ENCODE results near the gene COQ8A.
"Not testable (repeated sequence)": the region's sequence is repeated elsewhere in the genome, so short reads cannot be mapped to it uniquely, and the experiment has no call there.

COQ8A gene

GRCh38 chr1:226953175-226953800 lies 13.2 kb downstream of the COQ8A start:
- no peak for DNase-seq

- DNase-seq, result no peak
These were observed 14.2 kb downstream of the COQ8A start for GRCh38 chr1:226954337-226954736.

- no peak for DNase-seq
These were observed 14.7 kb downstream of the COQ8A start for GRCh38 chr1:226954777-226955176.

DNA sequence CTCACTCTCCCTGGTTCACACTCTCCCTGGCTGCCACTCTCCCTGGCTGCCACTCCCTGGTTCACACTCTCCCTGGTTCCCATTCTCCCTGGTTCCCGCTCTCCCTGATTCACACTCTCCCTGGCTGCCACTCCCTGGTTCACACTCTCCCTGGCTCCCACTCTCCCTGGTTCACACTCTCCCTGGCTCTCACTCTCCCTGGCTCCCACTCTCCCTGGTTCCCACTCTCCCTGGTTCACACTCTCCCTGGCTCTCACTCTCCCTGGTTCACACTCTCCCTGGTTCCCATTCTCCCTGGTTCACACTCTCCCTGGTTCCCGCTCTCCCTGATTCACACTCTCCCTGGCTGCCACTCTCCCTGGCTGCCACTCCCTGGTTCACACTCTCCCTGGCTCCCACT lies 15.8 kb downstream of the COQ8A start:
- DNase-seq, result not testable (repeated sequence)

DNA sequence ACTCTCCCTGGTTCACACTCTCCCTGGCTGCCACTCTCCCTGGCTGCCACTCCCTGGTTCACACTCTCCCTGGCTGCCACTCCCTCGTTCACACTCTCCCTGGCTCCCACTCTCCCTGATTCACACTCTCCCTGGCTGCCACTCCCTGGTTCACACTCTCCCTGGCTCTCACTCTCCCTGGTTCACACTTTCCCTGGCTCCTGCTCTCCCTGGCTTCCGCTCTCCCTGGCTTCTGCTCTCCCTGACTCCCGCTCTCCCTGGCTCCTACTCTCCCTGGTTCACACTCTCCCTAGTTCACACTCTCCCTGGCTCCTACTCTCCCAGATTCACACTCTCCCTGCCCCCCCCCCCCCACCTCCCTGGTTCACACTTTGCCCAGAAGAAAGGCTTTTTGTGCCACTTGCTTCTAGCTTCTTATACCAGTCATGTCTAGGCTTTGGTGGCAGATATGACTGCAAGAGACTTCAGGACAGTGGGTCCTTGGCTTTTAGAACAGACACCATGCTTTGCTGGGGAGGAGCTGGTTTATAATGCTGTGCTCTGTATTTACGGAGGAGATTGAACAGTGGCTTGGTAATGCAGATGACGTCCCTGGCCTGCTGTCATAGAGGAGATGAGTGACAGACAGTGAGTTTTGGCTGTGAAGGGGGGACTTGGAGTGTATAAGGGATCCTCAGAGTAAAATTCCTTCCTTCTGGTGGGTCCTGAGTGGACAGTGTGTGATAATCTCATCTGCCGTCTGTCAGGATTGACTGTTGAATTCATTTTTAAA lies 17.0 kb downstream of the COQ8A start:
- no peak for DNase-seq

GRCh38 chr1:226957714-226958113 lies 17.6 kb downstream of the COQ8A start:
- no peak for DNase-seq

DNA sequence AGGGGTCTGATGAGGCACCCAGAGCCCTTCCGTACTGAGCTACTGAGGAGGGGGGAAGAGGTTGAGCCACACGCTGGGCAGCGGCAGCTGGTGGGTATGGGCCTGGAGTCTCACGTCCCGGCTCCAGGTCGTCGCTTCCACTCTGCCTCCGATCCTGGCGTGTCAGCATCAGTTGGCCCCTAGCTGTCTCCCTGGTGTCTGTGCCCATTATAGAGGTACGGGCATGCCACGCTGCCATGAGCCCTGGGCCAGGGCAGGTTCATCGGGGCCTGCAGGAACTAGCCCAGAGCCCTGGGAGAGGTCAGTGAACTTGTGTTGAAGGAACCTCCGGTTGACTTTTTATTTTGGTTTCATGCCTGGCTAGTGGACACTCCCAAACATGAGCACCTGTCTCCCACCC lies 18.2 kb downstream of the COQ8A start:
- no peak for DNase-seq

GRCh38 chr1:226960256-226960655 lies 20.2 kb downstream of the COQ8A start:
- DNase-seq, result no peak

- no peak for DNase-seq
These were observed 21.1 kb downstream of the COQ8A start for GRCh38 chr1:226960944-226961765.

GRCh38 chr1:226962421-226963391 lies 22.6 kb downstream of the COQ8A start:
- DNase-seq, result no peak

GRCh38 chr1:226964068-226964425 lies 24.0 kb downstream of the COQ8A start:
- peak in 2 of 3 donors; percentile 21 to 27 for DNase-seq

DNA sequence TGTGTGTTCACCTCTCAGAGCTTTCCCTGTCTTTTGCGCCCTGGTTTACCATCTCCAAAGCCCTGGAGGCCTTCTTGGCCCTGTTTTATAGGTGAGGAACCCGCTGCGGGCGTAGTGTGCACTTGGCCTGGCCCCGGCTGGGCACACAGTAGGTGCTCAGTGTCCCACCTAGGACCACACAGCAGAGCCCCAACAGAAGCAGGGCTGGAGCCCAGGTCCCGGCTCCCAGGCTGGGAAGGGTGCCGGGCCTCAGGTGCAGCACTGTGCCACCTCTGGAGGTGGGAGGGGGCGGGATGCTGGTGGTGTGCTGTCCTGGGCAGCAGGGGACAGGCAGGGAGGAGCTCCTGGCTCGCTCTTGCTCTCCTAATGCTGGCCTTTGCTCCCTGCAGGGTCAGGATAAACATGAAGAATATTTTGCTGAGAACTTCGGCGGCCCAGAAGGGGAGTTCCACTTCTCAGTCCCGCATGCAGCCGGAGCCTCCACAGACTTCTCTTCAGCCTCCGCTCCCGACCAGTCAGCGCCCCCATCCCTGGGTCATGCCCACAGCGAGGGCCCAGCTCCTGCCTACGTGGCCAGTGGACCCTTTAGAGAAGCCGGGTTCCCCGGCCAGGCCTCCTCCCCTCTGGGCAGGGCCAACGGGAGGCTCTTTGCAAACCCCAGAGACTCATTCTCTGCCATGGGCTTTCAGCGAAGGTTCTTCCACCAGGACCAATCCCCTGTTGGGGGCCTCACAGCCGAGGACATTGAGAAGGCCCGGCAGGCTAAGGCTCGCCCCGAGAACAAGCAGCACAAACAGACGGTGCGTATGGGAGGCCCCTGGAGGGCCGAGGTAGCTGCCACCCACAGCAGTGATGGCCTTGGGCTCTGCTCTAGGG lies 24.8 kb downstream of the COQ8A start:
- DNase-seq, result no peak

GRCh38 chr1:226965581-226966440 lies 25.7 kb downstream of the COQ8A start:
- no peak for DNase-seq

DNA sequence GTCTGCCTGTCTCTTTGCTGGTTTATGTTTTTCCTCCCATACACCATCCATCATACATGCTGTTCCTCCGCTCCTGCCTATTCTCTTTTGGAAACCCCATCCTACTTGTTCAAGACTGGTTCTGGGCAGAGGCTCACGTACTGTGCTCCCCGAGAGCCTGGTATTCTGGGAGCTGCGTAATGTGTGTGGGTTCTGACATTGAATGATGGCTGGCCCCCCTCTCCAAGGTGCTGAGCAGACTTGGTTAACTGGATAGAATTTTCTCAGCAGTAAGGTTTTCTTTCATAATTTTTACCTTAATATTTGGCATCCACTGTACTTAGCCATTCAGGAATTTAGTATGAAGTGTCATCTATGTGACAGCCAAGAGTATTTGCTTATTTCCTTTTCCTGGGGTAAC lies 26.6 kb downstream of the COQ8A start:
- DNase-seq, result no peak

- no peak for DNase-seq
These were observed 27.6 kb downstream of the COQ8A start for GRCh38 chr1:226967665-226968064.

GRCh38 chr1:226971765-226972164 lies 31.7 kb downstream of the COQ8A start:
- DNase-seq, result no peak

DNA sequence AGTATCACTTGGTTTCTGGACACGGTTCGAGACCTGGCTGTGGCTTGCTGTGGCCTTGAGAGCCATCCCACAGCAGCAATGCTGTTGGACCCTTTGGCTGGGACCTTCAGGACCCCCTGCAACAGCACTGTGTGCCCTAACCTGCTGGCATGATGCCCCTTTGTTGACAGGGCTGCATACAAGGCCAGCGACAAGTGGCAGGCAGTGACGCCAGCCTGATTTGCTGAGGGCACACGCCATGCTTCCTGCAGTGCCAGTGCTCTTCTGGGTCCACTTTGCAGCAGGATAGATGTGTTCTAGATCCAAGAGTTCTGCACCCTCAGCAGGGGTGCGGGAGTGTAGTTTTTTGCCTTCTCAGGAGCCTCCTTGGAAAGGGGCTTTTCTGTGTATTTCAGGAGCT lies 32.8 kb downstream of the COQ8A start:
- DNase-seq, result no peak

- DNase-seq, result no peak
These were observed 33.3 kb downstream of the COQ8A start for GRCh38 chr1:226973371-226973897.

GRCh38 chr1:226973898-226974543 lies 33.9 kb downstream of the COQ8A start:
- DNase-seq, result no peak
